NCI-H2196 treated with DMSO at 0.1 percent for 48 hours (cell line): ENCODE results near the gene FBXO28.
A peak's percentile ranks its signal among the peaks of the same experiment; 100 is the strongest.

Experiments used
- DNase-seq: peaks from one replicate; lab custom pipeline; 2025; ENCODE audit not compliant: unreplicated experiment; lab: John Stamatoyannopoulos, UW

FBXO28 gene

DNA sequence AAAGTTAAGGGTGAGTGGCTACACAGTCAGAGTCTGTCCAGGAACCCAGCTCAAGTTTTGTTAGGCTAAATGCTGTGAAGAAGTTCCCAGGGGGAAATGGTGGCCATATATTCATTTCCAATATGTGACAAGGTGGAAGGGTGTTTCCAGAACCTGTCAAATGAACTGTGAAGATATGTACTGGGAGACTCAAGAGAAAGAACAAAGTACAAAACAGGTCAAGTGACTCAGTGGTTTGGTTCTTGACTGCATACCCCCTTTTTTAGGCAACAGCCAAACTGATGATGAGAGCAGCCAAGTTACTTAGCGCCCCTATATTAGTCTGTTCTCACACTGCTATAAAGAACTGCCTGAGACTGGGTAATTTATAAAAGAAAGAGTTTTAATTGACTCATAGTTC is 18.6 kb upstream of the FBXO28 start:
- no peak for DNase-seq

DNA sequence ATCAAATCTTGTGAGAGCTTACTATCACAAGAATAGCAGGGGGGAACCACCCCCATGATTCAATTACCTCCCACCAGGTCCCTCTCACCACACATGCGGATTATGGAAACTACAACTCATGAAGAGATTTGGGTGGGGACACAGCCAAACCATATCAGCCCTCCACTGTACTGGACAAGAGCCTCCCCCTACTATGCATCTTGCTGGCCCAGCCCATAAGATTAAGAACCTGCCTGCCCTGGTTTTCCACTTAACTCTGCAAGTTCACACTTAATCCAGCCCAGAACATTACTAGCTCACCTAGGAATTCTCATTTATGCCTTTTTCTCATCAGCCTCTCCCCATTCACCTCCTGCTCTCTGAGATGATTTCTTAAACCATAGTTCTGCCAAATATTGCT is 18.0 kb upstream of the FBXO28 start:
- DNase-seq: no peak

DNA sequence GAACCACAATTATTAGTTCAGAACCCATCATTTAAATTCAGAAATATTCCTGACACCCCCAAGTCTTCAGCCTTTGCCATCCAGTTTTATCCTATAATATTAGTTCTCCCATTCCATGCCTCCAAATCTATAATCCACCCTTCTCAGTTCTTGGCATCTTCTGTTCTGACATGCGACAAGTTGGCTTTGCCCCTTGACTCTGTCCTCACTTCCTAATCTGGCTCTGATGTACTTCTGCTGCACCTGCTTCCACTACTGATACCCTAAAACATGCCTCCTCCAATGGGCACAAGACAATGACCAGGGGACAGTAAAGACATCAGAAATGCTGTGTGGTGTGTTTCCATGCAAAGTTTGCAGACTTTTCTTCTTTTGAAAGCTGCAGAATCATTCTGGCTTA is 17.1 kb upstream of the FBXO28 start:
- no peak for DNase-seq

DNA sequence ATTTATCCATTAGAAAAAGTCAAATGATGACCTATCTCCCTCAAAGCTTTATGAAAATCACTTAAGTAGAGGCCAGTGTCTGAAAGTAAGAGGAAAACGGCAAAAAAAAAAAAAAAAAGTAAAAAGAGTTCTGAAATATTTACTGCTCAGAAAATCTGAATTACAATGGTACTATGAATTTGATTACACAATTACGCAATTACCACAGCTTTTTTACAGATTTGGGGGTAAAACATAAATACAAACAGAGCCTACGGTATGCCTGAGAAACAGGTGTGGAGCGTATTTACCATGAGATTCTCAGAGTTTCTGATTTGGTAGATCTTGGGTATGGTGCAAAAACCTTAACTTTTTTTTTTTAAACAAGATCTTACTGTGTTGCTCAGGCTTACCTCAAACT is 15.9 kb upstream of the FBXO28 start:
- DNase-seq: no peak

DNA sequence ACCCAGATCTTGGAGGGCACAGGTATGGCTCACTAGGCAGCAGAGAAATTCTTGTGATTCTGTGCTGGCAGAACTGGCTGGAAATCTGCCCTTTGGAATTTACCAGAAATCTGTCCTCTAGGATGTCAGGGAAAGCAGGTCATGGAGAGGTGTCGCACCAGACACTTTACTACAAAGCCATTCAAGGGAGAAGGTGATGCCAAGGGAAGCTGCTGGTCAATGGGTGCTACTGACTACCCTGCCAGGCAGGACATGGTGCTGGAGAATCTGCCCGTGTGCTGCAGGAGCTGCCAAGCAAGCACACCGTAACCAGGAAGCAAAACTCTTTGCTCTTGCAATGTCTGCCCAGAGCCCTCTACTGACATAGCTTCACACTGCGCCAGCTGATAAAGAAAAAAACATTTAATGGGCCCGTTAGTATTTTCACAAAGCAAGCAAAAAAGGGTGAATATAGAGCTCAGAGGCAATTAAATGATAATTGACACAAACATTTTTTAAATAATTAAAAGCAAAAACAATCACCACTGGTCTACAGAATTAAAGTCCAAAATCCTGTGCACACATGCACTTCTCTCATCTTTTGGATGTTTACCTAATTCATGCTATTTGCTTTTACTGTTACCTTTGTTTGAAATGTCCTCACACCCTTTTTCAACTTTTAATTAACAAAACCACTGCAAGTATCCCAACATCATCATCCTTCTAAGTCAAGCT is 7.2 kb upstream of the FBXO28 start:
- peak; percentile 69 for DNase-seq

DNA sequence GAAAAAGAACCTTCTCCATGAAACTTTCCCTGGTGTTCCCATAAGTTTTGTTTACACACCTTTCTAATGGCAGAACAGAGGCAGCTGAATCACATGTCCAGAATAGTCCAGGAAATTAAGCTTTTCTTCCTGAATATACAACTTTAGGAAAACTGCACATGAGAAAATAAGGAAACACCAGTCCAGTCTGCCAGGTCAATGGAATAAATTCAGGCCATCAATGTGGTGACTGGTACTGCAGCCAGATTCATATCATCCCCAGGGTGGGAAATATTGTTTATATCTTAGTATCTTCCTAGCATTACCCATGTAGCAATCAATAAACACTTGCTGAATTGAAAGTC is 6.7 kb upstream of the FBXO28 start:
- DNase-seq: no peak

DNA sequence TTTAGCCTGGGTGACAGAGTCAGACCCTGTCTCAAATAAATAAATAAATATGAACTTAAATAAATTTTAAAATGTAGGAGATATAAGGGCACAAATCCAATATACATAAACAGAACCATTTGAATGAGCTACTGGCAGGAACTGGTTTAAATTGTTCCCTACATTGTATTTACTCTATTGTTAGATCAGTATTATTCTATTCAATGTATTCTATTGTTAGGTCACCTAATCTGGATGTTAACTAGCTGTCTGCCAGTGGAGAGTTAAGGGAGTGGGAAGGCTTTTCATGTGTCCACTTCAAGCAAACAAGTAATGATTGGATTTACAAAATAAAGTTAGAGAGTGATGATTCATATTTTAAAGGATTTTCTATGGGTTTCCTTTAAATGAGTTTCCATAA is 4.9 kb upstream of the FBXO28 start:
- no peak for DNase-seq

DNA sequence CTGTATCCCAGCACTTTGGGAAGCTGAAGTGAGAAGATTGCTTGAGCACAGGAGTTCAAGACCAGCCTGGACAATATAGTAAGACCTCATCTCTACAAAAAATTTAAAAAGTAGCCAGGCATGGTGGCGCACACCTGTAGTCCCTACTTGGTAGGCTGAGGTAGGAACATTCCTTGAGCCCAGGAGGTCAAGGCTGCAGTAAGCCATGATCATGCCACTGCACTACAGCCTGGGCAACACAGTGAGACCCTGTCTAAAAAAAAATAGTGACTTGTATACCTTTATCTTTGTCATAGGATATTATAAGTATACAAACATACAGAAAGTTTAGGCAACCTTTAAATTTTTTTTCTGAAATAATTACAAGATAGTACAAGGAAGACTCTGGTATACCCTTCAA is 3.9 kb upstream of the FBXO28 start:
- no peak for DNase-seq

DNA sequence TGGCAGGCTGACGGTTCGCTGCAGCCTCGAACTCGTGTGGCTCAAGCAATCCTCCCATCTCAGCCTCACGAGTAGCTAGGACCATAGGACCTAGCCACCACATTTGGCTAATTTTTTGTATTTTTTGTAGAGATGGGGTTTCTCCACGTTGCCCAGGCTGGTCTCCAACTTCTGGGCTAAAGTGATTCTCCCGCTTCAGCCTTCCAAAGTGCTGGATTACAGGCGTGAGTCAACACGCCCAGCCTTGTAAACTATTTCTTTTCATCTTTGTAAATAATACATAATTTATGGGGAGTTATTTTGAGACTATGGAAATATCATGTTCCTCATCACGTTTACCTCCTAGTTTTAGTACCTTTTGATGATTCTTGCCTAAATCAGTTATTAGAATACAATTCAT is 906 bp upstream of the FBXO28 start:
- DNase-seq: no peak

DNA sequence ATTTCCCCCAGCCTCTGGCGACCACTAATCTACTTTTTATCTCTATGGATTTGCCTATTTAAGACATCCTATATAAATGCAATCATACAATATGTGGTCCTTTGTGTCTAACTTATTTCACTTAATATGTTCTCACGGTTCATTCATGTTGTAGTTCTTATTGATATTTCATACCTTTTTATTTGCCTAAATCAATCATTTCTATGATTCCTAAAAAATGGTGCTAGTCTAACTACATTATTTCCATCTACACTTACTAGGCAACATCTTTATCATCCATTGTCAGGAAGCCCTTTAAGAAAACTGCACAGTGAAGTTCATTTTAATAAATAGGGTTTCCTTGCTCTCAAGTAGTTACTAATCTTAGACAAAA is 380 bp upstream of the FBXO28 start:
- DNase-seq: no peak

DNA sequence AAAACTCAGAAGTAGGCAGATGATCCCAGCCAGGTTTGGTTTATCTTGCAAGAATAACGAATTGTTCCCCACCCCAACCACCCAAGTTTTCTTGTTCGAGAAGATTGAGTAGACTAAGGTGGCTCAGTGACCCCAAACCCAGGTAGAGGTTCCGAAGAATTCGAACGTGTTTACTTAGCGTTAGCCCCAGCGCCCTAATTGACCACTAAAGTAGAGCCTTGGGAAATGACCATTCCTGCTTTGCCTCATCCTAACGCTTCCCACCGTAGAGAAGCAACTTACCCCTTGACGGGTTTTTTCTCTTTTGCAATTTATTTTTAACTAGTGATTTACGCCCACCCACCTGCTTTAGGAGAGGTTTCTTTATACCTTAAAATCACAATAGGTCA is 870 bp downstream of the FBXO28 start:
- no peak for DNase-seq

DNA sequence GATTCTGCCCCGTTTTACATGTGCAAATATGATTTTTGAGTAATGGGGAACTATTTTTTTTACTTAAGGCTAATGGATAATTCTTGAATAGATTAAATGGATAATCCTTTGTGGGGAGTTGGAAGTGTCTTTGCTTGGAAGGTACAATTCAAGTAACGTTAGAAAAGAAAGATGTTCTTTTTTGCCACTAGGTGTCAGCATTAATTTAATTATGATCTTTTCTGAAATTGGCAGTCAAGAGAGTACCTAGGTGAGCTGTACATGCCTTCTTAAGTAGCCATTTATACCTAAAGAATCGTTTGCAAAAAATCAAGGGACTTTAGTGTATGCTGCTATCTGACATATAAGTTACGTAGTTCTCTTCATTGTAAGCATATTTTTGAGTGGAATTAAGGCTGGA is 2.2 kb downstream of the FBXO28 start:
- peak; percentile 79 for DNase-seq

DNA sequence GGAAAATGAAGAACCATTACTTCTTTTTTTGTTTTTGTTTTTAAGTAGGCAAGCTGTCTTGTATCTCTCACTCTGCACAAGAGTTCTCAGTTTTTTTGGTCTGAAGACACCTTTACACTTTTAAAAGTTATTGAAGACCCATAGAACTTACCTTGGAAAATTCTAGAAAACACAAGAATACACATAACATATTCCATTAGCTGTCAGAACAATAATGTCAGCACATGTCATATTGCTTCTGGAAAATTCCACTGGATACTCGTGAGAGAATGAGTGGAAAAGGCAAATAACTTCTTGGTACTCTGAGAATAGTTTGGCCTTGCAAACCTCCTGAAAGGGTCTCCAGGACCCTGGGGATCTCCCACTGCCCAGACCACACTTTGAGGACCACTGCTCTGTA is 4.8 kb downstream of the FBXO28 start:
- no peak for DNase-seq

DNA sequence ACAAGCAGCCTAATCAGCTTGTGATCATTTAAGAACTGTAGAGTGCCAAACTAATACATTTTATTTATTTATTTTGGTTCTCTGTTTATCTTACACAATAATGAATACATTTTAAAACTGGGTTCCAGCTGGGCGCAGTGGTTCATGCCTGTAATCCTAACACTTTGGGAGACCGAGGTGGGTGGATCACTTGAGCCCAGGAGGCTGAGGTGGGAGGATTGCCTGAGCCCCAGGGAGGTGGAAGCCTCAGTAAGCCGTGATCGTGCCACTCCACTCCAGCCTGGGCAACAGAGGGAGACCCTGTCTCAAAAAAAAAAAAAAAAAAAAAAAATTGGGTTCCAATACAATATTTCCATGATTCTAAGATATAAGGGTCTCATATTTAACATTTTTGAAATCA is 9.2 kb downstream of the FBXO28 start:
- no peak for DNase-seq

DNA sequence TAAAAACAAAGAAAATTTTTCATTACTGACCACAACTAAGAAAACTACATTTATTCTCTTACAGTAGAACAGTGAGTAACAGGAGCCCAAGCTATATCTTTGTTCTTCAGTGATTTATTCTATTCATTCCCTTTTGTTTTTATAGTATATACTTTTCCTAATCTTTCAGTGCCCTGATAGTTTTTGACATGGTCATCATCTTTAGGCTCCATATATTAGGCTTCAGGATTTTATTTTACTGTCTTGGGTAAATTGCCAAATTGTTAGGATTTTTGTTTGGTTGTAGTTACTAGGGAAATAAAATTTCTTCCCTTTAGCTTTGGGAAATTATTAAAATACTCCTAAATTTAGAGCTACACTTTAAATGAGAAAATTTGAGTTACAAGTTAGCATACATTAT is 10.3 kb downstream of the FBXO28 start:
- DNase-seq: no peak

DNA sequence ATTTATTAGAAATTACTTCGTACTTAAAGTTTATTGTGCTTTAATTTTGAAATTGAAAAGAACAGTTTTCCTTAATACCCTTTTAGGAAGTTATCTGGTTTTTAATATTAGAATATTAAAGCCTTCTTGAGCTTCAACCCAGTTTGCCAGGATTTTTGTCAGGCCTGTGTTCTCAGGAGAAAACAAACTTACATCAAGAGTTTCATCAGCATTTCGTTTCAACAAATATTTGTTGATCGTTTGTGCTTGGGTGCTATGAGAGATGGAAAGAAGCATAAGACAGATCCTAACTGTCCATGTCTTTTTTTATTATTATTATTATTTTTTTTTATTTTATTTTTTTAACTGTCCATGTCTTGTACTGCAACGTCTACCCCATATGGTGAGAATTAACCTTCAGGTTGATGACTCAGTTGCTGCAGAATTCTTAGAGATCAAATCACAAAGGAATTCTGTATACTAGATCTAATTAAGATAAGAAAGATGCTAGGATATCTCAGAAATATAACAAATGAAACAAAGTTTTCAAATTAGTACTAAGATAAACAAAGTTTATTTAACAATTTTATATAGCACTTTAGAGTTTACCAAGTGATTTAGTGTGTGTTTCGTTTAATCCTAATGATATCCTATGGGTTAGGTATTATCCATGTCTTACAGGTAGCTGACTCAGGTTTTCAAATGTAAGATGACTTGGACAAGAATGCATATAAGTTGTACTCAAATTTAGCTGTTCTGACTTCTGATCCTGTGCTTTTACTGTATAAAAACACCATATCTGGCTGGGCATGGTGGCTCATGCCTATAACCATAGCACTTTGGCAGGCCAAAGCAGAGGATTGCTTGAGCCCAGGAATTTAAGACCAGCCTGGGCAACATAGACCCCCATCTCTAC is 14.3 kb downstream of the FBXO28 start:
- DNase-seq: no peak

DNA sequence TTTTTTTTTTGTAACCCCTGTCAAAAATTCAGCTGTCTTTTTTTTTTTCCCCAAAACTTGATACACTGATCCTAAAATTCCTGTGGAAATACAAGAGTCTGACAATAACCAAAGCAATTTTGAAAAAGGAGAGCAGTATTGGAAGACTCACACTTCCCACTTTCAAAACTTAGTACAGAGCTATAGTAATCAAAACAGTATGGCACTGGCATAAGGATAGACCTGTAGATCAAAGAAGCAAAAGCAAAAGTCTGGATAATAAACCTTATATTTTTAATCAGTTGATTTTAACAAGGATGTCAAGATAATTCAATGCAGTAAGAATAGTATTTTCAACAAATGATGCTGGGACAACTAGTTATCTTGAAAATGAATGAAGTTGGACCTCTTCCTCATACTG is 17.3 kb downstream of the FBXO28 start:
- no peak for DNase-seq

DNA sequence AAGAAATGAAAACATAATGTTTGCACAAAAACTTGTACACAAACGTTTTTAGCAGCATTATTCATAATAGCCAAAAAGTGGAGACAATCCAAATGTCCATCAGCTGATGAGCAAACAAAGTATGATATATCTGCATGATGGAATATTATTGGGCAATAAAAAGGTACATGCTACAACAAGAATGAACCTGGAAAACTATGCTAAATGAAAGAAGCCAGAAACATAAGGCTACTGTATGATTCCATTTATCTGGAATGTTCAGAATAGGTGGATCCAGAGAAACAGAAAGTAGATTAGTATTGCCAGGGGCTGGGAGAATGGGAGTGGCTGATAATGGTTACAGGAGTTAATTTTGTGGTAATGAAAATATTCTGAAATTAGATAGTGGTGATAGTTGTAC is 19.0 kb downstream of the FBXO28 start:
- DNase-seq: no peak

DNA sequence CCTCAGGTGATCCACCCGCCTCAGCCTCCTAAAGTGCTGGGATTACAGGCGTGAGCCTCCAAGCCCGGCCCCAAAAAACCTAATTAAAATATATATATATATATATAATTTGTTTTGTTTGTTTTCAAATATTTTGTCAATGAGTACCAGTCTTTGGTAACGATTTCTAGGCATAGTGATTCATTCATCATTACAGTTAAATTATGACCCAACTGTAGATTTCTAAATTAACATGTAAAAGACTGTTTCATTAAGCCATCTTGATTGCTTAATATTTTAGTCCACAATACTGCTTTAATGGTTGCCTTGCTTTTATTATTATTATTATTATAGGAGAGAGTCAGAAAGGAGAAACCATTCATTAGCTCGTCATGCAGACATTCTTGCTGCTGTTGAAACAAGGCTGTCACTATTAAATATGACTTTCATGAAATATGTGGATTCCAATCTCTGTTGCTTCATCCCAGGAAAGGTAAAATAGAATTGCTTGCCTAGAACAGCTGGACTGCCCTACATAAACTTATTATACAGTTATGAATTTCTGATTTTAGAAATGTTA is 19.9 kb downstream of the FBXO28 start:
- DNase-seq: no peak

DNA sequence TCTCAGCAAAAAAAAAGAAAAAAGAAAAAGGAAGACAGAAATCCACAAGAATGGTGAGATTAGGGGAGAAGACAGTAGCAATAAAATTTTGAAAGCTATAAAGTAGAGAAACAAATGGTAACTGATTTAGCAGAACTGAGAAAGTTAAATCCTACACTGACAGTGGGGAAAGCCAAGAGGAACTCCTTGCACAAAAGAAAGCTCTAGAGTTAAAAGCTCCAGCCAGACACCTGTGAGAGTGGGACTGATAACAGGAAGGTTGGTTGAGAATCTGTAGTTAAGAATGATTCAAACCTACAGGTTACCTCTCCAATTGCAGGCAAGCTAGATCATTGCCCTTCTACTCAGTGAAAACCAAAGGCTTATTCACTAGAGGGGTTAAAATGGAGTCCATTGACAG is 23.6 kb downstream of the FBXO28 start:
- no peak for DNase-seq

DNA sequence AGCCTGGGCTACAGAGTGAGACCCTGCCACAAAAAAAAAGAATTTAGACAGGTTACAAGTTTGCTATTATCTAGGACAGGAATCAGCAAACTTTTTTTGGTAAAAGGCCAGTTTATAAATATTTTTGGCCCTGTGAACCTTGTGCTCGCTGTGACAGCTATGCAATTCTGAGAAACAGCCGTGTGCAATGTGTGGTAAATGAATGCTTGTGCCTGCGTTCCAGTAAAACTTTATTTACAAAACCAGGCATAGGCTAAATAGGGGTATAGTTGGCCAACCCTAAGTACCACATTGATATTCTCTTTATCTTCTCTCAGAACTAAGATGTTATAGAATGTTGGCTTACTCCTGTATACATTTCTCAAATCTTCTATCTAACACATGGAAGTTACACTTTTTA is 24.3 kb downstream of the FBXO28 start:
- DNase-seq: no peak

DNA sequence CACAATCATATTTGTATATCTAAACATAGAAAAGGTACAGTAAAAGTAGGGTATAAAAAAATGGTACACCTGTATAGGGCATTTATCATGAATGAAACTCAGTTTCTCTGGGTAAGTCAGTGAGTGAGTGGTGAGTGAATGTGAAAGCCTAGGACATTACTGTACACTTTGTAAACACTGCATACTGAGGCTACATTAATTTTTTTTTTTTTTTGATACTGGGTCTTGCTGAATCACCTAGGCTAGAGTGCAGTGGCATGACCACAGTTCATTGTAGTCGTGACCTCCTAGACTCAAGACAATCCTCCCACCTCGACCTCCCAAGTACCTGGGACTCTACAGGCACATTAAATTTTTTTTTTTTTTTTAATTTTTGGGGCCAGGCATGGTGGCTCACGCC is 27.8 kb downstream of the FBXO28 start:
- no peak for DNase-seq

DNA sequence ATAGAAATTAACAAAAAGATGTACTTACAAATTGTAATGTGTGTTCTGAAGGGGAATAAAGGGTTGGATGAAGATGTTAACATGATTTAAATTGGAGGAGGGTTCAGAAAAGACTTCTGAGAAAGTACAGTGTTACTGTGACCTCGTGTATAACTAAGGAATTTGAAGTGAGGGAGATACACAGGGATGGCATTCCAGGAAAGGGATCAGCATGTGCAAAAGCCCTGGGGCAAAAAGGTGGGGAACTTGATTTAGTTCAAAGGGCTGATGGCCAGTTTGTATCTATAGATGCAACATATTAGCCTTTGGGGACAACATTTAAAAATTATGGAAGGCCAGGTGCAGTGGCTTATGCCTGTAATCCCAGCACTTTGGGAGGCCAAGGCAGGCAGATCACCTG is 35.8 kb downstream of the FBXO28 start:
- no peak for DNase-seq
